ENCODE measurements around the gene FRRS1.

The FRRS1 gene

GRCh38 chr1:99672038-99672437, 94.4 kb downstream of the FRRS1 start:
- Histone ChIP-seq H3K4me1 (ENCODE audit: insufficient read depth, low read length) (no peaks in the 10 kb centered on the region), H3K9ac (ENCODE audit: low read depth, low read length) (no peak overlapping the region), H3K9me3 (ENCODE audit: control insufficient read depth, insufficient read depth, low read length) (no peaks in the 10 kb centered on the region), H3K36me3 (ENCODE audit: insufficient read depth, low read length) (no peaks in the 10 kb centered on the region)

- Histone ChIP-seq H3K36me3 (ENCODE audit: insufficient read depth, low read length) (no peaks in the 10 kb centered on the region), H3K9ac (ENCODE audit: low read depth, low read length) (no peak overlapping the region), H3K4me1 (ENCODE audit: insufficient read depth, low read length) (no peaks in the 10 kb centered on the region), H3K9me3 (ENCODE audit: control insufficient read depth, insufficient read depth, low read length) (no peaks in the 10 kb centered on the region)
Measured at GRCh38 chr1:99670583-99670982, 95.9 kb downstream of the FRRS1 start.

- no peaks in the 10 kb centered on the region for H3K9me3 ChIP-seq (ENCODE audit: control insufficient read depth, insufficient read depth, low read length)
- no peaks in the 10 kb centered on the region for H3K36me3 ChIP-seq (ENCODE audit: insufficient read depth, low read length)
- no peak overlapping the region for H3K9ac ChIP-seq (ENCODE audit: low read depth, low read length)
- H3K4me1 ChIP-seq (ENCODE audit: insufficient read depth, low read length): no peaks in the 10 kb centered on the region
Measured at GRCh38 chr1:99669821-99670220, 96.6 kb downstream of the FRRS1 start.

- Histone ChIP-seq H3K36me3 (ENCODE audit: insufficient read depth, low read length) (no peaks in the 10 kb centered on the region), H3K9ac (ENCODE audit: low read depth, low read length) (no peak overlapping the region), H3K9me3 (ENCODE audit: control insufficient read depth, insufficient read depth, low read length) (no peaks in the 10 kb centered on the region), H3K4me1 (ENCODE audit: insufficient read depth, low read length) (no peaks in the 10 kb centered on the region)
Measured at GRCh38 chr1:99669376-99669775, 97.1 kb downstream of the FRRS1 start.

- Histone ChIP-seq H3K4me1 (ENCODE audit: insufficient read depth, low read length) (peaks cover 3% of the 10 kb centered on the region; the same call in 1 of the 2 replicates), H3K9me3 (ENCODE audit: control insufficient read depth, insufficient read depth, low read length) (no peaks in the 10 kb centered on the region), H3K9ac (ENCODE audit: low read depth, low read length) (no peak overlapping the region), H3K36me3 (ENCODE audit: insufficient read depth, low read length) (no peaks in the 10 kb centered on the region)
Measured at GRCh38 chr1:99665212-99665611, 101.2 kb downstream of the FRRS1 start.

- Histone ChIP-seq H3K9me3 (ENCODE audit: control insufficient read depth, insufficient read depth, low read length) (no peaks in the 10 kb centered on the region), H3K36me3 (ENCODE audit: insufficient read depth, low read length) (no peaks in the 10 kb centered on the region), H3K4me1 (ENCODE audit: insufficient read depth, low read length) (peaks cover 3% of the 10 kb centered on the region; the same call in 1 of the 2 replicates), H3K9ac (ENCODE audit: low read depth, low read length) (no peak overlapping the region)
Measured at GRCh38 chr1:99663501-99663900, 102.9 kb downstream of the FRRS1 start.

- H3K9me3 ChIP-seq (ENCODE audit: control insufficient read depth, insufficient read depth, low read length): no peaks in the 10 kb centered on the region
- no peak overlapping the region for H3K9ac ChIP-seq (ENCODE audit: low read depth, low read length)
- H3K36me3 ChIP-seq (ENCODE audit: insufficient read depth, low read length): no peaks in the 10 kb centered on the region
- peaks cover 3% of the 10 kb centered on the region; the same call in 1 of the 2 replicates for H3K4me1 ChIP-seq (ENCODE audit: insufficient read depth, low read length)
Measured at GRCh38 chr1:99662539-99663080, 103.8 kb downstream of the FRRS1 start.

GRCh38 chr1:99661780-99662179, 104.7 kb downstream of the FRRS1 start:
- H3K4me1 ChIP-seq (ENCODE audit: insufficient read depth, low read length): peaks cover 3% of the 10 kb centered on the region; the same call in 1 of the 2 replicates
- H3K9me3 ChIP-seq (ENCODE audit: control insufficient read depth, insufficient read depth, low read length): no peaks in the 10 kb centered on the region
- H3K9ac ChIP-seq (ENCODE audit: low read depth, low read length): no peak overlapping the region
- H3K36me3 ChIP-seq (ENCODE audit: insufficient read depth, low read length): no peaks in the 10 kb centered on the region

- no peaks in the 10 kb centered on the region for H3K36me3 ChIP-seq (ENCODE audit: insufficient read depth, low read length)
- peaks cover 3% of the 10 kb centered on the region; the same call in 1 of the 2 replicates for H3K4me1 ChIP-seq (ENCODE audit: insufficient read depth, low read length)
- H3K9ac ChIP-seq (ENCODE audit: low read depth, low read length): no peak overlapping the region
Measured at GRCh38 chr1:99660496-99660895, 105.9 kb downstream of the FRRS1 start.

GRCh38 chr1:99659755-99660210, 106.7 kb downstream of the FRRS1 start:
- no peak overlapping the region for H3K9ac ChIP-seq (ENCODE audit: low read depth, low read length)
- H3K9me3 ChIP-seq (ENCODE audit: control insufficient read depth, insufficient read depth, low read length): no peaks in the 10 kb centered on the region
- peaks cover 3% of the 10 kb centered on the region; the same call in 1 of the 2 replicates for H3K4me1 ChIP-seq (ENCODE audit: insufficient read depth, low read length)
- H3K36me3 ChIP-seq (ENCODE audit: insufficient read depth, low read length): no peaks in the 10 kb centered on the region

More at GRCh38 chr1:99660496-99660895, 105.9 kb downstream of the FRRS1 start:
- no peaks in the 10 kb centered on the region for H3K9me3 ChIP-seq (ENCODE audit: control insufficient read depth, insufficient read depth, low read length)
